ENCODE measurements around the gene INPP5K.

Gene INPP5K

GRCh38 chr17:1492249-1493206 is 23.9 kb downstream of the INPP5K start, which contains the start of gene MYO1C:
Gene MYO1C (minus strand): TSS chr17:1492686. CDS start chr17:1492487, 199 bp downstream.
- no peak for TF ChIP-seq CTCF (IDR thresholded peaks at IDR 0.05)
- no peak for TF ChIP-seq ZFX (IDR thresholded peaks at IDR 0.05; ENCODE audit: borderline replicate concordance)
- peak within 1 kb of the TSS; percentile 96 for H3K27ac ChIP-seq

- peak overlapping the region; percentile 96 for H3K27ac ChIP-seq
- no peak for TF ChIP-seq CTCF (IDR thresholded peaks at IDR 0.05)
- TF ChIP-seq ZFX (IDR thresholded peaks at IDR 0.05; ENCODE audit: borderline replicate concordance): no peak
Measured at GRCh38 chr17:1491443-1492248, 24.8 kb downstream of the INPP5K start.

- no peak for TF ChIP-seq ZFX (IDR thresholded peaks at IDR 0.05; ENCODE audit: borderline replicate concordance)
- TF ChIP-seq CTCF (IDR thresholded peaks at IDR 0.05): no peak
- H3K27ac ChIP-seq: peak overlapping the region; percentile 96
Measured at GRCh38 chr17:1490643-1491442, 25.6 kb downstream of the INPP5K start.

- peak overlapping the region; percentile 96 for H3K27ac ChIP-seq
- TF ChIP-seq ZFX (IDR thresholded peaks at IDR 0.05; ENCODE audit: borderline replicate concordance): no peak
- TF ChIP-seq CTCF (IDR thresholded peaks at IDR 0.05): no peak
Measured at GRCh38 chr17:1488826-1489270, 27.6 kb downstream of the INPP5K start.

GRCh38 chr17:1487939-1488825 is 28.2 kb downstream of the INPP5K start:
- peak overlapping the region; percentile 96 for H3K27ac ChIP-seq
- TF ChIP-seq CTCF (IDR thresholded peaks at IDR 0.05) (no peak), ZFX (IDR thresholded peaks at IDR 0.05; ENCODE audit: borderline replicate concordance) (no peak)
